ENCODE measurements around the gene VPS13D.

The VPS13D gene

GRCh38 chr1:12547586-12548225, 317.9 kb downstream of the VPS13D start:
- DNase-seq: no peak

- no peak for DNase-seq
Observed at GRCh38 chr1:12548279-12548972, 318.6 kb downstream of the VPS13D start.

DNA sequence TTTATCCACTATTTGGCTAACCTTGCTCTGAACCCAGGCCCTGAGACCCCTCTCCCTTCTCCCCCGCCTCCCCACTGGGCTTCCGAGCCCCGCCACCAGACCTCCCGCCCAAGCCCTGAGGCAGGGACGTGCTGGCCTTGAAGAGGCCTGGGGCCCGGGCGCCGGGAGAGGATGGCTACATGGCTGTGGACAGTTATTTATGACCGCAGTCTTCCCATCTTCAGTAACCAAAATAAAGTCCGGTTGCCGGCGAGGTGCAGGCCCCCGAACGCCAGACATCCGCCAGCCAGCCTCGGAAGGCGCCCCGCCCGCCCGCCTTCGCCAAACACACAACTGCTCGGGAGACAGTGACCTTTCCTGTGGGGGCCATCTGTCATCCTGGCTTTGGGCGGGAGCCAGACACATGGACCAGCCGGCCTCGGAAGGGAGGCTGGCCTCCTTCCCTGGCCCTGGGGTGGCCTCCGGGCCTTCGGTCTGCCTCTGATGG, 319.2 kb downstream of the VPS13D start:
- DNase-seq: no peak

DNA sequence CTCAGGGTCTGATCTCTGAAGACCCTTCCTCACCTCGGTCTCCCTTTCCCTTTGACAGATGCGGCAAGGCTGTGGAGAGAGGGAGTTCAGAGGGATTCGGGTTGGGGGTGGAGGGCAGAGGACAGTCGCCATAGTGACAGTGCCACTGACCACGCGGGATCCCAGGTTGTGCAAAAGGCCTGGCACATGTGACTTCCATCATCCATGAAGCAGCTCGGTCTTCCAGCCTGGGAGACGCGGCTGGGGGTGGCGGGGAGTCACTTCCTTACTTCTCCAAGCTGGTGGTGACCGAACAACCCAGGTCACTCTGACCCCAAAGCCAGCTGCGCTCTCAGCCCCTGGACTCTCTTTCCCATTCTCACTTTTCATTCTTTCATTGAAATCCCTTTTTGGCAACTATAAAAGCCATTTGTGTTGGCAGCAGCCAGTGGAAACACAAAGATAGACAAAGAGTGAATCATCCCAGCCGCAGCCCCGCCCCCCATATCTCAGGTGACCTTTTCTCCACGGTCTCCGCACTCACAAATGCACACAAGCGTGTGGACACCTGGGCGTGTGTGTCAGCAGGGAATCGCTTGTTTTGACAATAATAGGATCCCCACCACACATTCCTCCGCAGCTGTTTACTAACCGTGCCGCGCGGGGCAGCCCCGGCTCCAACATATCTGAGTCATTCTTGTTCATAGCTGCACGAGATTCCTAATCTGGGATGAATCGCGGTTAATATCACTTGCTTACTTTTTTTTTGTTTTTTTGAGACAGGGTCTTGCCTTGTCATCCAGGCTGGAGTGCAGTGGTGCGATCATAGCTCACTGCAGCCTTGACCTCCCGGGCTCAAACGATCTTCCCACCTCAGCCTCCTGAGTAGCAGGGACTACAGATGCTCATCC, 319.9 kb downstream of the VPS13D start:
- DNase-seq: no peak

DNA sequence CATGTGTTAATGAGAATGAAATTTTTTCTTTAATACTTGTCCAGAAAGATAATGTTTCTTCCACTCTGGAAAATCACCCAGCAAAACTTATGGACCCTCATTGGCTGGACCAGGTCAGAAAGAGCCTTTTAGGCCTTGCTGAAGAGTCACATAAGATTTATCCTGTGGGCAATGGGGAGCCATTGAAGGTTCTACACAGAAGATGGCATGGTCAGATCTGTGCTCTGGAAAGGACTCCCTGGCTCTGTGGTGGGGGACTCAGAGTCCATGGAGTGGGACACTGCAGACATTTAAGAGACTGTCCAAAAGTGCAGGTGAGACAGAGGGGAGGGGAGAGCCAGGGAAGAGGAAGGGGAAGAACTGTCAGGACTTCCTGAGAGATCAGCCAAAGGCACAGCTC, 321.8 kb downstream of the VPS13D start:
- no peak for DNase-seq

GRCh38 chr1:12552111-12552888, 322.5 kb downstream of the VPS13D start:
- no peak for DNase-seq

GRCh38 chr1:12552951-12553921, 323.4 kb downstream of the VPS13D start:
- no peak for DNase-seq

DNA sequence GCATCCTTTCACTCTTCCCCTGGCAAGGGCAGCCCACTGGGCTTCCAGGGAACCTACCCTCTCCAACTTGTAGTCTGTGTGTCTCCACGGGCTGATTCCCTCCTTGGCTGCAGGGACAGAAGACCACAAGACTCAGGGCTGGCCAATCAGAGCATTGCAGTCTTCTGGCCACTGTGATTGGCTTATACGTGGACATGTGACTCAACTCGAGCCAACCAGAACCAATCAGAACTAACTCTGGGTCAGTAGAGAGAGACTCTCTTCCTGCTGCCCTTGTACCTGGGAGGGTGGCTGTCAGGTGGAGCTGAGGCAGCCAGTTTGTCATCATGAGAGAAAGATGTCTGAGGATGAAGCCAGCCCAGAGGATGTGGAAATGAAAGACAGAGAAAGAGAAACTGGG, 324.1 kb downstream of the VPS13D start:
- DNase-seq: no peak

- DNase-seq: no peak
Observed at GRCh38 chr1:12554521-12555305, 324.9 kb downstream of the VPS13D start.

DNA sequence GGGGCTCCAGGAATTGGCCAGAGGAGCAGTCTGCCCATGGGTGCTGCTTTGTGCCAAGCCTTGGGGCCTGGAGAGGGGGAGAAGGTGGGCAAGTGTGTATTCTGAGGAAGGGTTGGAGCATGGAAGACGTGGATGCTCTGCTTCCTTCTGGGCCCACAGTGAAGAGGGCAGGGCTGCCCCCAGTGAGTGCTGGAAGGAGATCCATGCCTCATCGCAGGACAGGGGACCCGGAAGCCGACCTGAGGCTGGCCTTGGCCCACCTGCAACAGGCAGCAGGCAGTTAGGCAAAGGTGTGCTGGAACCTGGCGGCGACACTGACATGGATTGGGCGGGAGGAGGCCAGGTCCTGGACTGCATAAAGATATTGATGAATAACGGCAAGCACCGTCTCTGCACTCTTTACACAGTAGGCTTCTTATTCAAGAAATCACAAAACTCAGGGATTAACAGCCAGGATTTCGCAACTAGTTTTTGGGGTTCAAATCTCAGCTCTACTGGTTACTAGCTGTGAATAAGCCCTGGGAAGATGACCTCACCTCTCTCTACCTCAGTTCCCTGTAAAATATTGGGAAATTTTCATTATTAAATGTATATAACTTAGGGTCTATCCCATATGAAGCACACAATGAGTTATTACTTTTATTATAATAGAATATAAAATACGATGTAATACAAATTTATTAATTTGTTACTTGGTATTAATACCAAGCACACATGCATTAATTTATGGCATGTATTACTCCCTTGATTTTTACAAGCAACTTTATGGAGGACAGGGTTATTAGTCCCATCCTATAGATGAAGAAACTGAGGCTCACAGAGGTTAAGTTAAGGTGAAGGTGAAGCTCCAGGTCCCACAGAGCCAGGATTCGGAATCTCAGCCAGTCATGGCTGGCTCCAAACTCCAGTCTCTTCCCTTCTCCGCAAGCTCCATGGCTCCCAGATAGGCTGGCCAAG, 325.9 kb downstream of the VPS13D start:
- DNase-seq: no peak

DNA sequence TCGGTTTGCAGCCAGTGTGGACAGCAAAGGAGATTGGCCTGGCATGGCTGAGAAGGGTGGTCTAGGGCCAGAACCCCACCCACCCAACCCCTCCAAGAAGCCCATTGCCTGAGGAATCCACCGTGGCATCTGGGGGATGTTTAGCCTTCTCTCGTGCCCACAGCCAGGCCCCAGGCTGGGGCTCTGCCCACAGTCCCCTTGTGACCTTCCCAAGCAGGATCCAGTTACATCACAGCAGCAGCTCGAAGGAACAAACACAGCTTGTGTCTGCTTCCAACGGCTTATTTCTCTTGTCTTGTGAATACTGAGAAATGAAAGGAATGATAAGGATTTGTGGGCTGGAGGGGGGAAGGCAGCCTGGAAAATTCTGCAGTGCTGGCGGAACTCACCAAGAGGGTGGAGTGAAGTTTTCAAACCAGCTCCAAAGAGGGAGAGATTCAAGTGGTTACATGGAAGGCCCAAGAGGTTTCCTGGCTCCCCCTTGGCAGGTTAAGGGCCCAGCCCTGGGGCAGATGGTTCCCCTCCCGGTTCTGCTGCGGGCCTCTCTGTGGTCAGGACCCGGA, 326.6 kb downstream of the VPS13D start:
- DNase-seq: no peak

GRCh38 chr1:12556957-12557935, 327.4 kb downstream of the VPS13D start:
- no peak for DNase-seq

DNA sequence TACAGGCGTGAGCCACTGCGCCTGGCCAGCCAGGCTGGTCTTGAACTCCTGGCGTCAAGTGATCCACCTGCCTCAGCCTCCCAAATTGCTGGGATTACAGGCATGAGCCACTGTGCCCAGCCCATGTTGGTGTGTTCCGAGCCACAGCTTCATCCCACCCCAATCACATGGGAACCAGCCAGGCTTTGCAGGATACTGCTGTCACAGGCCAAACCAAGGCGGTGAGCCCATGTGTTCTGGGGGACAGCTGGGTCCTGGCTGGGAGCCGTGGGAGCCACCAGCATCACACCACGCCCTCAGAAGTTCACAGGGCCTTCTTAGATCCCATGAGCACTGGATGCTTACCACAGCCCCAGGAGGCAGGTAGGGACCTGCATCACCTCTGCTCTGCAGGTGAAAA, 331.3 kb downstream of the VPS13D start:
- DNase-seq: no peak

Data from activated effector memory CD4-positive, alpha-beta T cell treated with Interleukin-2 at 50 U/mL for 16 hours (primary cell).